Measurements from ENCODE around the gene CCNY. TPM values are rescaled to one million over a fixed set of nuclear protein-coding genes. Genes with fewer than 3 reads are reported as not detected.
"Not testable (repeated sequence)": the region's sequence is repeated elsewhere in the genome, so short reads cannot be mapped to it uniquely, and the experiment has no call there.

CCNY gene
- total RNA-seq, 1 donor from 2014 or later = 68.7 TPM

- H3K4me3 Mint-ChIP-seq (ENCODE audit: unreplicated experiment) = no peak overlapping the region
- no peaks in the 10 kb centered on the region for H3K9me3 Mint-ChIP-seq (ENCODE audit: low read depth)
- no peak for TF ChIP-seq CTCF (IDR thresholded peaks at IDR 0.05)
- no peaks in the 10 kb centered on the region for H3K27me3 Mint-ChIP-seq (ENCODE audit: low read depth)
- no peak overlapping the region for H3K27ac Mint-ChIP-seq (ENCODE audit: unreplicated experiment)
- no peak for DNase-seq (ENCODE audit: low spot score)
- H3K4me1 Mint-ChIP-seq (ENCODE audit: low read depth) = peaks cover 82% of the 10 kb centered on the region
- no peaks in the 10 kb centered on the region for H3K36me3 Mint-ChIP-seq (ENCODE audit: low read depth)
These were observed 15.8 kb downstream of the CCNY start for GRCh38 chr10:35352097-35352496.

GRCh38 chr10:35352512-35352911 lies 16.2 kb downstream of the CCNY start:
- TF ChIP-seq CTCF (IDR thresholded peaks at IDR 0.05) = no peak
- no peak overlapping the region for H3K27ac Mint-ChIP-seq (ENCODE audit: unreplicated experiment)
- H3K27me3 Mint-ChIP-seq (ENCODE audit: low read depth) = no peaks in the 10 kb centered on the region
- no peak for DNase-seq (ENCODE audit: low spot score)
- no peaks in the 10 kb centered on the region for H3K36me3 Mint-ChIP-seq (ENCODE audit: low read depth)
- H3K4me3 Mint-ChIP-seq (ENCODE audit: unreplicated experiment) = no peak overlapping the region
- H3K9me3 Mint-ChIP-seq (ENCODE audit: low read depth) = no peaks in the 10 kb centered on the region
- peaks cover 82% of the 10 kb centered on the region for H3K4me1 Mint-ChIP-seq (ENCODE audit: low read depth)

- no peak for DNase-seq (ENCODE audit: low spot score)
- Mint-ChIP-seq H3K27ac (ENCODE audit: unreplicated experiment) (no peak overlapping the region), H3K36me3 (ENCODE audit: low read depth) (no peaks in the 10 kb centered on the region), H3K27me3 (ENCODE audit: low read depth) (no peaks in the 10 kb centered on the region), H3K4me1 (ENCODE audit: low read depth) (peaks cover 74% of the 10 kb centered on the region), H3K9me3 (ENCODE audit: low read depth) (no peaks in the 10 kb centered on the region), H3K4me3 (ENCODE audit: unreplicated experiment) (no peak overlapping the region)
- no peak for TF ChIP-seq CTCF (IDR thresholded peaks at IDR 0.05)
These were observed 17.1 kb downstream of the CCNY start for GRCh38 chr10:35353395-35353794.

GRCh38 chr10:35353805-35354204 lies 17.5 kb downstream of the CCNY start:
- Mint-ChIP-seq H3K27me3 (ENCODE audit: low read depth) (no peaks in the 10 kb centered on the region), H3K4me1 (ENCODE audit: low read depth) (peaks cover 70% of the 10 kb centered on the region), H3K36me3 (ENCODE audit: low read depth) (no peaks in the 10 kb centered on the region), H3K27ac (ENCODE audit: unreplicated experiment) (peak overlapping the region; percentile 59), H3K4me3 (ENCODE audit: unreplicated experiment) (no peak overlapping the region), H3K9me3 (ENCODE audit: low read depth) (no peaks in the 10 kb centered on the region)
- TF ChIP-seq CTCF (IDR thresholded peaks at IDR 0.05) = no peak
- DNase-seq (ENCODE audit: low spot score) = no peak

GRCh38 chr10:35354257-35354656 lies 17.9 kb downstream of the CCNY start:
- not testable (repeated sequence) for H3K36me3 Mint-ChIP-seq (ENCODE audit: low read depth); H3K4me3 Mint-ChIP-seq (ENCODE audit: unreplicated experiment); H3K27ac Mint-ChIP-seq (ENCODE audit: unreplicated experiment); DNase-seq (ENCODE audit: low spot score); H3K27me3 Mint-ChIP-seq (ENCODE audit: low read depth); H3K9me3 Mint-ChIP-seq (ENCODE audit: low read depth)
- H3K4me1 Mint-ChIP-seq (ENCODE audit: low read depth) = peaks cover 68% of the 10 kb centered on the region

- no peaks in the 10 kb centered on the region for H3K36me3 Mint-ChIP-seq (ENCODE audit: low read depth)
- H3K4me3 Mint-ChIP-seq (ENCODE audit: unreplicated experiment) = no peak overlapping the region
- no peaks in the 10 kb centered on the region for H3K9me3 Mint-ChIP-seq (ENCODE audit: low read depth)
- no peak for TF ChIP-seq CTCF (IDR thresholded peaks at IDR 0.05)
- no peak overlapping the region for H3K27ac Mint-ChIP-seq (ENCODE audit: unreplicated experiment)
- peaks cover 51% of the 10 kb centered on the region for H3K4me1 Mint-ChIP-seq (ENCODE audit: low read depth)
- H3K27me3 Mint-ChIP-seq (ENCODE audit: low read depth) = no peaks in the 10 kb centered on the region
- no peak for DNase-seq (ENCODE audit: low spot score)
These were observed 19.8 kb downstream of the CCNY start for GRCh38 chr10:35355971-35356724.

All from chondrocyte (in vitro differentiated cells).